Dendritic cell treated with granulocyte-macrophage colony-stimulating factor and Interleukin-4, amounts not matched to agents 40 ng/mL and 50 ng/mL, for 4 days (primary cell): ENCODE data around the gene TF.

ENCODE experiments used
- H3K27ac Mint-ChIP-seq: one replicate; pipeline ENCODE4 v1.8.0; 2022; ENCODE audit warnings: mild to moderate bottlenecking, mixed read lengths
- H3K27me3 Mint-ChIP-seq: one replicate; pipeline ENCODE4 v1.8.0; 2022; ENCODE audit warnings: mild to moderate bottlenecking, mixed read lengths
- H3K36me3 Mint-ChIP-seq: one replicate; pipeline ENCODE4 v1.8.0; 2022; ENCODE audit warnings: low read depth, mixed read lengths
- H3K4me1 Mint-ChIP-seq: one replicate; pipeline ENCODE4 v1.8.0; 2022; ENCODE audit warnings: low read depth, mixed read lengths
- H3K4me3 Mint-ChIP-seq: one replicate; pipeline ENCODE4 v1.8.0; 2022; ENCODE audit warnings: mild to moderate bottlenecking, moderate library complexity, mixed read lengths
- H3K9me3 Mint-ChIP-seq: one replicate; pipeline ENCODE4 v1.8.0; 2022; ENCODE audit warnings: mixed read lengths
- intact Hi-C: fragments of 100-400 bp; cut with micrococcal nuclease; formaldehyde crosslinking; loops from one replicate; pipeline ENCODE4 v1.15.0; 2022

The TF gene

GRCh38 chr3:133835961-133836360 lies 89.8 kb downstream of the TF start:
- Mint-ChIP-seq H3K4me1 (no peaks in the 10 kb centered on the region), H3K4me3 (no peak overlapping the region), H3K36me3 (no peaks in the 10 kb centered on the region), H3K27ac (no peak overlapping the region), H3K27me3 (no peaks in the 10 kb centered on the region), H3K9me3 (no peaks in the 10 kb centered on the region)
- intact Hi-C loops, result no loop called here

- no peak overlapping the region for H3K4me3 Mint-ChIP-seq
- H3K4me1 Mint-ChIP-seq, result no peaks in the 10 kb centered on the region
- H3K36me3 Mint-ChIP-seq, result no peaks in the 10 kb centered on the region
- no peak overlapping the region for H3K27ac Mint-ChIP-seq
- no peaks in the 10 kb centered on the region for H3K27me3 Mint-ChIP-seq
- no peaks in the 10 kb centered on the region for H3K9me3 Mint-ChIP-seq
- intact Hi-C loops, result no loop called here
These were observed 90.4 kb downstream of the TF start for GRCh38 chr3:133836497-133837158.

GRCh38 chr3:133837487-133838295 lies 91.5 kb downstream of the TF start:
- no peak overlapping the region for H3K27ac Mint-ChIP-seq
- intact Hi-C loops, result no loop called here
- no peak overlapping the region for H3K4me3 Mint-ChIP-seq
- H3K27me3 Mint-ChIP-seq, result no peaks in the 10 kb centered on the region
- no peaks in the 10 kb centered on the region for H3K36me3 Mint-ChIP-seq
- H3K4me1 Mint-ChIP-seq, result no peaks in the 10 kb centered on the region
- no peaks in the 10 kb centered on the region for H3K9me3 Mint-ChIP-seq

- intact Hi-C loops, result no loop called here
- Mint-ChIP-seq H3K27ac (no peak overlapping the region), H3K4me3 (no peak overlapping the region), H3K27me3 (no peaks in the 10 kb centered on the region), H3K36me3 (no peaks in the 10 kb centered on the region), H3K4me1 (no peaks in the 10 kb centered on the region), H3K9me3 (no peaks in the 10 kb centered on the region)
These were observed 92.2 kb downstream of the TF start for GRCh38 chr3:133838296-133838789.

- no peaks in the 10 kb centered on the region for H3K27me3 Mint-ChIP-seq
- intact Hi-C loops, result no loop called here
- H3K27ac Mint-ChIP-seq, result no peak overlapping the region
- no peaks in the 10 kb centered on the region for H3K36me3 Mint-ChIP-seq
- H3K4me3 Mint-ChIP-seq, result no peak overlapping the region
- no peaks in the 10 kb centered on the region for H3K9me3 Mint-ChIP-seq
- no peaks in the 10 kb centered on the region for H3K4me1 Mint-ChIP-seq
These were observed 93.0 kb downstream of the TF start for GRCh38 chr3:133838916-133839800.

GRCh38 chr3:133840055-133840737 lies 94.0 kb downstream of the TF start:
- Mint-ChIP-seq H3K4me3 (no peak overlapping the region), H3K27ac (no peak overlapping the region), H3K4me1 (no peaks in the 10 kb centered on the region), H3K9me3 (no peaks in the 10 kb centered on the region), H3K36me3 (no peaks in the 10 kb centered on the region), H3K27me3 (peaks cover 1% of the 10 kb centered on the region)
- intact Hi-C loops, result no loop called here

GRCh38 chr3:133840767-133841166 lies 94.6 kb downstream of the TF start:
- intact Hi-C loops, result no loop called here
- Mint-ChIP-seq H3K9me3 (no peaks in the 10 kb centered on the region), H3K36me3 (no peaks in the 10 kb centered on the region), H3K27me3 (peaks cover 1% of the 10 kb centered on the region), H3K4me1 (no peaks in the 10 kb centered on the region), H3K4me3 (no peak overlapping the region), H3K27ac (no peak overlapping the region)

GRCh38 chr3:133841196-133841595 lies 95.0 kb downstream of the TF start:
- no peak overlapping the region for H3K27ac Mint-ChIP-seq
- H3K36me3 Mint-ChIP-seq, result no peaks in the 10 kb centered on the region
- H3K4me3 Mint-ChIP-seq, result no peak overlapping the region
- H3K27me3 Mint-ChIP-seq, result peaks cover 1% of the 10 kb centered on the region
- no peaks in the 10 kb centered on the region for H3K9me3 Mint-ChIP-seq
- intact Hi-C loops, result no loop called here
- H3K4me1 Mint-ChIP-seq, result no peaks in the 10 kb centered on the region

GRCh38 chr3:133842158-133842557 lies 96.0 kb downstream of the TF start:
- H3K4me1 Mint-ChIP-seq, result no peaks in the 10 kb centered on the region
- peaks cover 3% of the 10 kb centered on the region for H3K27me3 Mint-ChIP-seq
- no peaks in the 10 kb centered on the region for H3K36me3 Mint-ChIP-seq
- intact Hi-C loops, result no loop called here
- no peak overlapping the region for H3K27ac Mint-ChIP-seq
- no peaks in the 10 kb centered on the region for H3K9me3 Mint-ChIP-seq
- no peak overlapping the region for H3K4me3 Mint-ChIP-seq

GRCh38 chr3:133843634-133844033 lies 97.4 kb downstream of the TF start:
- Mint-ChIP-seq H3K27ac (no peak overlapping the region), H3K27me3 (peaks cover 6% of the 10 kb centered on the region), H3K36me3 (no peaks in the 10 kb centered on the region), H3K4me1 (no peaks in the 10 kb centered on the region), H3K9me3 (no peaks in the 10 kb centered on the region), H3K4me3 (no peak overlapping the region)
- intact Hi-C loops, result no loop called here

GRCh38 chr3:133845127-133845526 lies 98.9 kb downstream of the TF start:
- intact Hi-C loops, result no loop called here
- no peaks in the 10 kb centered on the region for H3K4me1 Mint-ChIP-seq
- H3K9me3 Mint-ChIP-seq, result no peaks in the 10 kb centered on the region
- no peak overlapping the region for H3K4me3 Mint-ChIP-seq
- peaks cover 6% of the 10 kb centered on the region for H3K27me3 Mint-ChIP-seq
- no peaks in the 10 kb centered on the region for H3K36me3 Mint-ChIP-seq
- no peak overlapping the region for H3K27ac Mint-ChIP-seq
